HG03442 (cell line): ENCODE data around the gene PACS1.
A peak's percentile ranks its signal among the peaks of the same experiment; 100 is the strongest.

Experiments used
- ATAC-seq: cut with Tn5 transposase; IDR thresholded peaks from one replicate; pipeline ENCODE4 v1.9.1; 2021; ENCODE audit warnings: mild to moderate bottlenecking, moderate library complexity; ENCODE audit not compliant: unreplicated experiment

Gene PACS1

GRCh38 chr11:66282468-66283455, 212.7 kb downstream of the PACS1 start:
- ATAC-seq, result peak; percentile 78

DNA sequence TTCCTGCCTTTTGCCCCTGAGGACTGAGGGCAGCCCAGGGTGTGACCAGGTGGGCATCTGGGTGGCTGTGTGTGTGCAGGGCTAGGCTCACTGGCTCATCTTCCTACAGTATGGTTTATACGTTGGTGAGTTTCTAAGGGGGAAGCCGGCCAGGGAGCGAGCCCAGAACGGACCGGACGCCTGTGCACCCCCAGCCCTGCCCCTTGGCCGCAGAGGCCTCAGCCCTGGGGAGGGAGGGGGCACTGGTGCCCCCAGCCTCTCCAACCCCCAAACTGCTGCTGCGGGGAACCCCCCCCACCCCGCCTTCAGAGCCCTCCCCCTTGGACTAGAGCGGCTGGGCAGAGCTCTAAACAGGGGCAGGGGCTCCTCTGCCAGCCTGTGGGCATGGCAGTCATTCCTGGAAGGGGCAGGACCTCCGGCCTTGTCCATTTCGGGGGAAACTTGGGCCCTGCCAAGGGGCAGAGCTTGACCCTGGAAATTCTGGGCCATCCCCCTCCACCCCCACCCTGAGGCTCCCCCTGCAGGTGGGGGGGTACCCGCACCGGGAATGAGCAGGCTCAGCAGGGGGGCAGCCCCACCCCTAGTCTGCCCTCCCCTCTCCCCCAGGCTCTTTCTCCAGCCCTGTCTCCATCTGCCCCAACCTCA, 213.5 kb downstream of the PACS1 start:
- ATAC-seq, result no peak

GRCh38 chr11:66284526-66285078, 214.5 kb downstream of the PACS1 start:
- ATAC-seq, result no peak

DNA sequence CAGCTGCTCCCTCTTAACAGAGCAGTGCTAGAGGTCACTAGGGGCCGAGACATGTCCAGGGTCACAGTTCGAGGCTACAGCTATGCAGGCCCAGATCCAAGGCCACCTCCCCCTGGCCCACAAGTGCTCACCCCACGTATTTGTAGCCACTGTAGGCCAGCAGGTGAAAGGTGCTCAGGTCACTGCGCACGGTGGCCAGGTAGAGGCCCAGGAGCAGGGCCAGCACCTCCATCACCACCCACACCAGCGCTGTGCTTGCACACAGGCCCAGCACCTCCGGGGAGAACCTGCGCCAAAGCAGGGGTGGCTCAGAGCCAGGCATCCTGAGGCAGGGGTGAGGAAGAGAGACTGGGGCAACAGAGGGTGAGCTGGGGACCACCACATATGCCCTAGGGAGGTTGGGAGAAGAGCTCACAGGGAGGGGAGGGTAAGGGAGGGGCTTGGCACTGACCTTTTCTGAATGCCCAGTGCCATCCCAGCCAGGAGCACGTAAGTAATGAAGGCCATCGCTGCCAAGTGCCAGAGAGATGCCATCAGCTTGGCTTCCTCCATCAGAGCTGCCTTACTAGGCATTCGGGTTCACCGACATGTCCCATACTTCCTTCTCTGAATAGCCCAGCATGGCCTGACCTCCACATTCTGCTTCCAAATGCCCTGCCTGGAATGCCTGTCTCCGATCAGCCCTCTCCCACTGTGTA, 215.3 kb downstream of the PACS1 start:
- no peak for ATAC-seq

GRCh38 chr11:66286699-66287098, 216.6 kb downstream of the PACS1 start:
- no peak for ATAC-seq

- no peak for ATAC-seq
Measured at GRCh38 chr11:66287211-66287888, 217.3 kb downstream of the PACS1 start.

GRCh38 chr11:66287889-66288670, 218.0 kb downstream of the PACS1 start:
- ATAC-seq, result no peak

DNA sequence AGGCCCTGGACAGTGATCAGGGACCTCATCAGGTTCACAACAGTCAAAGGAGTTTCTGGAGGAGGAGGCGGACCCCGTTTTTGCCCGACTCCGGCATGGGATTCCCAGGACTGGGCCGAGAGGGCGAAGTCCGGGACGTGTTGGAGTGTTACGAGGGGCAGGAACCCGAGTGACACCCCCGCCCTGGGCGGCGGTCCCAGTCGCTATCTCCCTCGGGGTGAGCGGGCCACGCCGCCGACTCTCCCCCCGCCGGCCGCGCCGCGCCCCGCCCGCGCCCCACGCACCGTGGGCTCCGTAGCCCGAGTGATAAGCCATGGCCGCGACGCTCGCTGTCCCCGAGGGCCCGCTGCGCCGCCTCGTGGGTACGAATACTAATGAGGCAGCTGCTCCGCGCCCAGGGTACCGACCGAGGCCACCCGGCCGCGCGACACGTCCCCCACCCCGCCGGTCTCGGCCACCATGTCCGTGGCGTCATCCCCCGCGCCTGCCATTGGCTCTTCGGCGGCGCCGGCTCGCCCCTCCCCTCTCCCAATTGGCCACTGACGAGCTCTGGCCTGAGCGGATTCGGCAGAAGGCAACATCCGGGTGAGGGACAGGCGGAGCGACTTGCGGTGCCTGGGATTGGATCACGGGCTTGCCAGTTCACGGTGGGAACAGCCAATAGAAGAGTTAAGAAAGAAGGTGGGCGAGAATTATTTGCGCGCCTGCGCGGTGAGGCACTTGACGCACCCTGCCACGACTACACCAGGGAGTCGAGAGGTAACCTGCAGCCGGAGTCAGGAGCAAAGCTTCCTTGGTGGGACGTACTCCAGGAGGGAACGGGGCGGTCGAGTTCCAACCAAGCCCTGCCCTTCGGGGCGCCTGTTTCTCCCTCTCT, 218.8 kb downstream of the PACS1 start, which contains the start of gene YIF1A:
YIF1A (minus strand) TSS at position 473 of the 877 bp plus-strand sequence; CDS start at position 315, 158 bp downstream.
- peak; percentile 87 for ATAC-seq

DNA sequence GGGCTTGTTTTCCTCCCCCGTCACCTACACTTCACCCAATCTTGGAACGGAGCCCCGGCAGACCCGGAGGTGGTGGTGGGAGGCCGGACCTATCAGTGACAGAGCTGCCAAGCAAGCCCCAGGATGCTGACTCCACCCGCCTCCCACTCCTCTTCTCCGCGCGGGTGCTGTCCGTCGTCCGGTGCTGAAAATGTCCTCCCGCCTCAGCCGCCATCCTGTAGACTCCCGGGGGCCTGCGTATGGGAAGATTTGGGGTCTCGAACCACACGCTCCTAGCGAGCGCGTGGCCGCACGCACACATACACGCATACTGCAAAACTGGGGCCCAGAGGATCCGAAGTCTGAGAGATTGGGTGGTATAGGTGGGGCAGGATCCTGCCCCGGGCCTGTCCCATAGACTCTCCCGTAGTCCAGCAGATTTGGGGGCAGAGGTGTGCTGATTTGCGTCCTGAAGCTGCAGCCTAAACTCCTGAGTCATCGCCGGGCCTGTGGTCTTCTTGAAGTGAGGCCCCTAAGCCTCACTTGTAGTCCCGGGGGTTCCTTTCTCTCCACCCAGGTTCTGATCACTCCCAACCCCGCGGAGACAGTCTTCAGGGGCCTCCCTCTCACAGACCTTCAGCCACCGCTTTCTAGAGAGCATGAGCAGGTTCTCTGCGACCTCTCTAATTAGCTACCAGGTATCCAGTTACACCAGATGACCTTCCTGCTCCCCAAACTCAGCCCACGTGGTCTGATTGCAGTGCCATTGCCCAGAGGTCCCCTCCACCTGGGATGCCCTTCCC, 219.7 kb downstream of the PACS1 start:
- ATAC-seq, result peak; percentile 24

GRCh38 chr11:66290330-66290621, 220.2 kb downstream of the PACS1 start:
- no peak for ATAC-seq

- ATAC-seq, result no peak
Measured at GRCh38 chr11:66291303-66291705, 221.2 kb downstream of the PACS1 start.

- ATAC-seq, result no peak
Measured at GRCh38 chr11:66291706-66292542, 221.9 kb downstream of the PACS1 start, which contains the start of gene TMEM151A. Gene TMEM151A (plus strand): TSS chr11:66291894. CDS start chr11:66292014, 120 bp downstream.

DNA sequence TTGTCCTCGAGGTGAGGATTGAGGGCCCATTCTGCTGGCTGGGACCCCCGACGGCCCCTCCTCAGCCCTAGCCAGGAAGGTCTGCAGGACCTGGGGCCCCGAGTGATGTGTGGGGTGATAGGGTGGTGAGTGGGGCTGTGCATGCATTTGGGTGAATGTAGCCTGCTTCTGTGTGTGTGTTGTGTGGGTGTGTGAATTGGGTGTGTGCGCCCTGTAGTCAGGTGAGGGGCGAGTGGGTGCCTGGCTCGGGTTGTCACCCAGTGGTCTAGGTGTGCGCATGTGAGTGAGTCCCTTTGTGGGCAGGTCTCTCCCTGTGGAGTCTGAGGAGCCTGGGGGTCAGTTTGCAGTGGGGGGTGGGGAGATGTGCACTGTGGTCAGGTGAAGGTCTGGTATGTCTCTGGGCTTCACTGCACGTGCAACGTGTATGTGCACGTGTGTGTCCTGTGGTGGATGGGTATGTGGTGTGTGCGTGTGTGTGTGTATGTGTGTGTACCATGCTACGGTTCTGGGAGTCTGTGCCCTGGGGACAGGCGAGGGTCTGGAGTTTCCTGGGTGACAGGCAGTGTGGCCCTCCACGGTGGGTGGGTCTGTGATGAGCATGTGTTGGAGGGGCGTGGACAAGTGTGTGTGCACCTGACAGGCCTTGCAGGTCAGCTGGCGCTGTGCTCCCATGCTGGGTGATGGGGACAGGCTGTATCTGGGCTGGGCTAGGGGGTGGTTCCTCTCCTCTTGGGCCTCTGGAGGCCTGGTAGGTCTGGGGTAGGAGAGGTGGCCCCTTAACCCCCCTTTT, 222.7 kb downstream of the PACS1 start:
- no peak for ATAC-seq

- no peak for ATAC-seq
Measured at GRCh38 chr11:66293352-66293751, 223.3 kb downstream of the PACS1 start.

DNA sequence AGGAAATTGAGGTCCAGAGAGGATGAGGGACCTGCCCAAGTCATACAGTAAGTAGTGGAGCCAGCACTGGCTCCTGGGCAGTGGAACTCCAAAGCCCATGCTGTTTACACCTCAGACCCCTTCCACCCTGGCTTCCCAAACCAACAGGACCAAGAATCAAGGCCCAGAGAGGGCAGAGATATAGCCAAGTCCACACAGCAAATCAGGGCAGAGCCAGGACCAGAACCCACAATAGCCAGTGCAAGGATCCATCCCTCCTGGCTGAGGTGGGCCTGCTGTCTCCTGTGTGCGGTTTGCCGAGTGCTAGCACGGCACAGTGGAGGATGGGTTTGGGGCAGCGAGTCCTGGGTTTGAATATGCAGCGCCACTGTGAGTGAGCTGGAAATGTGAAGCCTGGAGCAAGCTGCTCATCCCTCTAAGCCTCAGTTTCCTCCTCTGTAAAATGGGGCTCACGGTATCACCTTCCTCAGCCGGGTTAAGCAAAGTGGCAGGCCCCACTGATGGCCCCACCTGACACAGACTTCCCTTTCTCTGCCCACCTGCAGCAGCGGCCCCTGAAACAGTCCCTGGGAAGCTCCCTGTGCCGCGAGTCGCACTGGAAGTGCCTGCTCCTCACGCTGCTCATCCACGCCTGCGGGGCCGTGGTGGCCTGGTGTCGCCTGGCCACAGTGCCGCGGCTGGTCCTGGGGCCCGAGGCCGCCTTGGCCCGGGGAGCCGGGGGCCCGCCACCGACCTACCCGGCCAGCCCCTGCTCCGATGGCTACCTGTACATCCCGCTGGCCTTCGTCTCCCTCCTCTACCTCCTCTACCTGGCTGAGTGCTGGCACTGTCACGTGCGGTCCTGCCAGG, 223.9 kb downstream of the PACS1 start:
- no peak for ATAC-seq
